GM23248 (cell line): ENCODE results near the gene SYNE1. TPM values are rescaled to one million over a fixed set of nuclear protein-coding genes. Genes with fewer than 3 reads are reported as not detected.
A peak's percentile ranks its signal among the peaks of the same experiment; 100 is the strongest.

Source experiments
- DNase-seq: peaks from one replicate; pipeline ENCODE4 v3.0.0-alpha.2; 2015
- H2AFZ ChIP-seq: fragments of 200-600 bp; sonication (generic); 2 replicates; pipeline ENCODE4 v1.6.1; 2016; ENCODE audit warnings: antibody characterized with exemption
- H3F3A ChIP-seq: fragments of 200-600 bp; sonication (generic); 2 replicates; pipeline ENCODE4 v1.6.1; 2016; ENCODE audit warnings: mild to moderate bottlenecking, antibody characterized with exemption, mixed run types; ENCODE audit not compliant: insufficient read depth
- H3K27ac ChIP-seq: fragments of 200-600 bp; sonication (generic); 2 replicates; pipeline ENCODE4 v1.5.1; 2016; ENCODE audit warnings: mild to moderate bottlenecking
- H3K27me3 ChIP-seq: fragments of 200-600 bp; sonication (generic); replicated peaks from 2 replicates; pipeline ENCODE4 v1.6.1; 2016; ENCODE audit warnings: mild to moderate bottlenecking; ENCODE audit not compliant: insufficient read depth
- H3K36me3 ChIP-seq: fragments of 200-600 bp; sonication (generic); 2 replicates; pipeline ENCODE4 v1.6.1; 2016; ENCODE audit warnings: low read depth, mild to moderate bottlenecking
- H3K4me1 ChIP-seq: fragments of 200-600 bp; sonication (generic); 2 replicates; pipeline ENCODE4 v1.6.1; 2016; ENCODE audit warnings: mild to moderate bottlenecking; ENCODE audit not compliant: insufficient read depth
- H3K4me2 ChIP-seq: fragments of 200-600 bp; sonication (generic); one replicate; pipeline ENCODE4 v1.6.1; 2016; ENCODE audit warnings: mild to moderate bottlenecking; ENCODE audit not compliant: unreplicated experiment
- H3K4me3 ChIP-seq: fragments of 200-600 bp; sonication (generic); 2 replicates; pipeline ENCODE4 v1.5.1; 2016; ENCODE audit warnings: mild to moderate bottlenecking
- H3K79me2 ChIP-seq: fragments of 200-600 bp; sonication (generic); 2 replicates; pipeline ENCODE4 v1.6.1; 2016; ENCODE audit warnings: mild to moderate bottlenecking; ENCODE audit not compliant: insufficient read depth
- H3K9ac ChIP-seq: fragments of 200-600 bp; sonication (generic); 2 replicates; pipeline ENCODE4 v1.6.1; 2016; ENCODE audit warnings: mild to moderate bottlenecking
- H3K9me2 ChIP-seq: fragments of 200-600 bp; sonication (generic); 2 replicates; pipeline ENCODE4 v1.6.1; 2016; ENCODE audit warnings: mixed run types, mild to moderate bottlenecking, moderate library complexity; ENCODE audit not compliant: insufficient read depth
- H3K9me3 ChIP-seq: fragments of 200-600 bp; sonication (generic); one replicate; pipeline ENCODE4 v1.6.1; 2017; ENCODE audit warnings: low read depth
- H4K20me1 ChIP-seq: fragments of 200-600 bp; sonication (generic); 2 replicates; pipeline ENCODE4 v1.6.0; 2016; ENCODE audit not compliant: insufficient read depth
- EZH2 ChIP-seq: fragments of 200-600 bp; sonication (generic); IDR thresholded peaks from 2 replicates; pipeline ENCODE4 v1.6.1; 2018; ENCODE audit warnings: antibody characterized with exemption, mild to moderate bottlenecking; ENCODE audit not compliant: insufficient read depth, poor library complexity, severe bottlenecking
- EZH2phosphoT487 ChIP-seq: fragments of 200-600 bp; sonication (generic); IDR thresholded peaks from 2 replicates; pipeline ENCODE4 v1.6.1; 2018; ENCODE audit warnings: antibody characterized with exemption, moderate library complexity, mild to moderate bottlenecking, low read depth; ENCODE audit not compliant: insufficient read depth
- WGBS, 2 experiments: methylation state at CpG; one replicate each; pipeline ENCODE4 v1.1.6; 2015 to 2017; ENCODE audit warnings: low lambda C conversion rate in 2 of 2, low coverage in 1 of 2; ENCODE audit errors: missing lambda C conversion rate in 2 of 2; 5-methylcytosine and 5-hydroxymethylcytosine counted together
- in situ Hi-C: fragments of 300-500 bp; cut with MboI; formaldehyde crosslinking; loops from 2 replicates; pipeline ENCODE4 v1.15.0; 2020
- polyA plus RNA-seq: library from polyadenylated mRNA; unstranded; fragments of >200 nt; fragmentation: Nextera tagmentation; extraction: Ambion mirVana; gene quantifications from 2 replicates; pipeline ENCODE4 v1.2.1, GENCODE V29; 2016
- total RNA-seq: library from RNA; depleted of rRNA; stranded (reverse); fragments of >200 nt; shearing (Covaris generic); gene quantifications from 2 replicates; pipeline ENCODE4 v1.2.3, GENCODE V29; 2014

The SYNE1 gene
- total and polyA plus RNA-seq, 2 experiments from 2014 or later = 29.2 to 95.4 TPM

- Histone ChIP-seq H3K9me3 (no peaks in the 10 kb centered on the region), H2AFZ (no peak overlapping the region), H3K4me2 (no peak overlapping the region), H3K36me3 (no peaks in the 10 kb centered on the region), H3K9ac (no peak overlapping the region), H3F3A (no peaks in the 10 kb centered on the region), H3K27ac (no peak overlapping the region), H3K4me3 (no peak overlapping the region), H3K4me1 (no peaks in the 10 kb centered on the region), H4K20me1 (no peaks in the 10 kb centered on the region), H3K9me2 (no peaks in the 10 kb centered on the region), H3K79me2 (no peaks in the 10 kb centered on the region), H3K27me3 (no peaks in the 10 kb centered on the region)
- 17 to 18% methylated on average over 3 of the region's 3 CpGs for WGBS, 2 experiments
- DNase-seq = no peak
- no peak for TF ChIP-seq EZH2
- no peak for TF ChIP-seq EZH2phosphoT487
- in situ Hi-C loops = no loop called here
Observed at GRCh38 chr6:152680879-152681517, 43.8 kb upstream of the SYNE1 start.

GRCh38 chr6:152680151-152680550 lies 43.0 kb upstream of the SYNE1 start:
- DNase-seq = no peak
- Histone ChIP-seq H3K36me3 (no peaks in the 10 kb centered on the region), H3K9ac (no peak overlapping the region), H3K4me1 (no peaks in the 10 kb centered on the region), H3F3A (no peaks in the 10 kb centered on the region), H3K4me3 (no peak overlapping the region), H4K20me1 (no peaks in the 10 kb centered on the region), H3K79me2 (no peaks in the 10 kb centered on the region), H2AFZ (no peak overlapping the region), H3K9me3 (no peaks in the 10 kb centered on the region), H3K27ac (no peak overlapping the region), H3K9me2 (no peaks in the 10 kb centered on the region), H3K4me2 (no peak overlapping the region), H3K27me3 (no peaks in the 10 kb centered on the region)
- TF ChIP-seq EZH2phosphoT487 (no peak), EZH2 (no peak)
- in situ Hi-C loops = no loop called here
- 64 to 86% methylated on average over 1 of the region's 1 CpG for WGBS, 2 experiments

DNA sequence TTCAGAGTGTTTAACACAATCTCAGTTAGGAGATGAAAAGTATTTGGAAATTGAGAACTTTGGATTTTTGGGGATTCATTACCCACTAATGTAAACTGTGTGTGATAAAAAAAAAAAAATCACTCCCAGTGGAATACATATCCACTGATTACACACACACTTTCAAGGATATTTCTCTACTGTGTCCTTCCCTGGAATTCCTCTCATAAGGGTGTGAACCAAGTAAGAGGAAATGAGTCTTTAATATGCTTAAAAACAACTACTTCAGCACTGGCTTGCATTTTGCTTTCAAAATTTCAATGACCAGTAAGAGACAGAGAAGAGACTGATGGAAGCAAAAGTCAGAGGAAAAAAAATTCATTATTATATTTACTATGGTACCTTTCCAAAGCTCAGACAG lies 36.1 kb upstream of the SYNE1 start:
- Histone ChIP-seq H3K79me2 (no peaks in the 10 kb centered on the region), H4K20me1 (no peaks in the 10 kb centered on the region), H3K9me3 (no peaks in the 10 kb centered on the region), H3K36me3 (no peaks in the 10 kb centered on the region), H3F3A (peaks cover 6% of the 10 kb centered on the region; the same call in 1 of the 2 replicates), H3K4me1 (peaks cover 18% of the 10 kb centered on the region), H3K4me2 (peak overlapping the region; percentile 24), H2AFZ (peak overlapping the region; percentile 16; the same call in 1 of the 2 replicates), H3K9me2 (no peaks in the 10 kb centered on the region), H3K27me3 (no peaks in the 10 kb centered on the region), H3K27ac (no peak overlapping the region), H3K9ac (no peak overlapping the region), H3K4me3 (no peak overlapping the region)
- peak; percentile 11 for DNase-seq
- TF ChIP-seq EZH2phosphoT487 (no peak), EZH2 (no peak)
- in situ Hi-C loops = no loop called here

DNA sequence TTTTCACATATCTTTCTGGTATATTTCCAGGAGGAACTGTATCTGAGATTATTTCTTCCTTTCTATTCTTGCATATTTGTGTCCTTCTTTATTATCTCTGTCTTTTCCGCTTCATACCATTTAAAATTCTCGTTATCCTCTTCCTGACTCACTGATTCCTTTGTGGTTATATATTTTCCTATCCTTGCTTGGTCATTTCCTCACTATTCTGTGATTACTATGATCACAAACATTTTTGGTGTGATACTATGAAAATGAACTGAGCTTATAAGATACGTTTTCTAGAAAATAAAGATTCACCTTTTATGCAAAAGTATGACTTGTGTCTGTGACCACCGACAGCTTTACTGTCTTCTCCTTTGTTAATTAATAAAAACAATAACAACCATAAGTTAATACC lies 34.0 kb upstream of the SYNE1 start:
- Histone ChIP-seq H3K36me3 (no peaks in the 10 kb centered on the region), H3F3A (peaks cover 6% of the 10 kb centered on the region; the same call in 1 of the 2 replicates), H3K4me1 (peaks cover 18% of the 10 kb centered on the region), H3K27ac (peak overlapping the region; percentile 32), H4K20me1 (no peaks in the 10 kb centered on the region), H3K9ac (no peak overlapping the region), H3K4me3 (no peak overlapping the region), H3K27me3 (no peaks in the 10 kb centered on the region), H3K79me2 (no peaks in the 10 kb centered on the region), H3K9me3 (no peaks in the 10 kb centered on the region), H3K9me2 (no peaks in the 10 kb centered on the region), H2AFZ (peak overlapping the region; percentile 22), H3K4me2 (no peak overlapping the region)
- in situ Hi-C loops = no loop called here
- peak; percentile 52 for DNase-seq
- TF ChIP-seq EZH2phosphoT487 (no peak), EZH2 (no peak)
- 44 to 47% methylated on average over 4 of the region's 4 CpGs for WGBS, 2 experiments
